GM21825 (cell line): ENCODE measurements around the gene MACC1.
"Not testable (repeated sequence)": the region's sequence is repeated elsewhere in the genome, so short reads cannot be mapped to it uniquely, and the experiment has no call there.

ENCODE experiments used
- ATAC-seq: cut with Tn5 transposase; IDR thresholded peaks from one replicate; pipeline ENCODE4 v1.9.1; 2021; ENCODE audit warnings: mild to moderate bottlenecking, moderate library complexity; ENCODE audit not compliant: unreplicated experiment

Gene MACC1

DNA sequence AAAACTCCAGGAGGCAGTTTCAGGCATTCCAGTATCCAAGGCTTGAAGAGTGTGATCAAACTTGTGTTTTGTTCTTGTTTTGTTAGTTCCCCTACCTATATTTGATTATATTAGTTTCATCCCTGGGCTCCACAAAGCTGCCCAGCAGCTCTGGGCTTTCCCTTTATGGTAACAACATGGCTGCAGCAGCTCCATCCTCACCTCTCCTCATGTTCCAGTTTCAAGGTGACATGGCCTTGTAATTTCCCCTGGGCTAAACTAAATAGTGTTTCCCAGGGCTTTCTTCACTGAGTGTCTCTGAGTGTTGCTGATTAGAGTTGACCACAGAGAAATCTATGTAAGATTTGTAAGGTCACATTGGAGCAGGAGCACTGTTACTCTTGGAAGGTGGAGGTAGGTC, 83.4 kb downstream of the MACC1 start:
- ATAC-seq: no peak

DNA sequence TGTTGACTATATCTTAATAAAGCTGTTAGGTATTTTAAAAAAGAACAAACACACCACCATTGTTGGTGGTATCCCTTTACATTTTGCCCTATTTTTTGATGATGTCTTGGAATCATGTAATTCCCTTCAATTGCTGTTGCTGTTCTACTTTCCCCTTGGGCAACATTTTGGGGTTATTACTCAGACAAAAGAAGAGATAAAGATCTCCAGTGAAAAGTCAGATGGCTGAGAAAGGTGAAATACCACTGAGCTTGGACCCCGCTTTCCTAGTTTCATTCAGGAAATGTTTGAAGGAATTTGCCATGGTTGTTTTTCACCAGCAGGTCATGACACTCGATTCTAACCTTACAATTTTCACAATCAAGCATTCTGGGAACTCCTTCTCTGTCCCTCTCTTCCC, 84.6 kb downstream of the MACC1 start:
- ATAC-seq: no peak

DNA sequence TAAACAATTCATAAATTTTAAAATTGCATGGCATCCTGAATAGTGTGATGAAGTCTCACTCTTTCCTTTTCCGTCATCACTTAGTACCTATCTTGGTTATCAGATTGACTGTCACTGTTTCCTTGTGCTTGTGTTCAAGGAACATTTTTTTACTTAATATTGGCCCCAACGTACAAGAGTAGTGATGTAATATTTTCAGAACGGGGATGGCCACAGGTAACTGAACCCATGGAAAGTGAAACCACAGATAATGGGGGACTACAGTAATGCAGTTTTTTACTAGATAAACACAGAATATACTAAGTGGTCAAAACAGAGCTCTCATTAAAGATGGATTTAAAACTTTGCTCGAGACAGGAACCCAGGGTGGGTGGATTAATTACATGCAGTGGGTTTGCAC, 85.4 kb downstream of the MACC1 start:
- ATAC-seq: no peak

DNA sequence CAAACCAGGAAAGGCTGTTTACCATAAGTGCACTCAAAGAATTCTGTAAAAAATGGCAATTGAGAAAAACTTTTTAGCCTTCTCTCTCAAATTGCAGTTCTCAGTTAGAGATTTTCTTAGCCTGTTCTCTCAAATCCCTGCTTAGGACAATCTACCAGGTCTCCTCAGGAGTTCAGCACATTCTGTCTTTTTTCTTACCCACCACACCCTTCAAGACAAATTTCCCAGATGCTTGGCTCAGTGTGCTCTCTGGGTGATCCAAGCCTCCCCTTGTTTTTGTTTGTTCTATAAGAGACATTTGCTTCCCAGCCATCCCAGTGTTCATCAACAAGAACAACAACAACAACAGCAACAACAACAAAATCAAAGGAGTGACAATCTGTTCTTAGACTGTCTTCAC, 87.3 kb downstream of the MACC1 start:
- no peak for ATAC-seq

DNA sequence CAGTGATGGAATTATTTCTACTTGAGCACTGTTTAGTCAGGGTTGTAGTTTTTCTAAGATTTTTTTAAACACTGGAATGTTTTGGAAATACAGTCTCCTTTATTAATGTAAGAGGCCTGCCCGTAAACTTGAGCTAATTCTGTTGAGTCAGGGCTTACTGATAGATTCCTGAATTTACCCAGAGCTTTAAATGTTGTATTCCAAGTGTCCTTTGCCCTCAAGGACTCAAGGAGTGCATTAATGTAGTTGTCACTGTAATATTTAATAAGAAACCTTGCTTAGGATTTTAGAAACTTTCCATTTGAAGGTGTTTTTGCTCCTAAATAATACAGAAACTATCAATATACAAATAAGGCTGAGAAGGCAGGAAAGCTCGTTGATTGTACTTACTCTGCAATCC, 89.2 kb downstream of the MACC1 start:
- no peak for ATAC-seq

DNA sequence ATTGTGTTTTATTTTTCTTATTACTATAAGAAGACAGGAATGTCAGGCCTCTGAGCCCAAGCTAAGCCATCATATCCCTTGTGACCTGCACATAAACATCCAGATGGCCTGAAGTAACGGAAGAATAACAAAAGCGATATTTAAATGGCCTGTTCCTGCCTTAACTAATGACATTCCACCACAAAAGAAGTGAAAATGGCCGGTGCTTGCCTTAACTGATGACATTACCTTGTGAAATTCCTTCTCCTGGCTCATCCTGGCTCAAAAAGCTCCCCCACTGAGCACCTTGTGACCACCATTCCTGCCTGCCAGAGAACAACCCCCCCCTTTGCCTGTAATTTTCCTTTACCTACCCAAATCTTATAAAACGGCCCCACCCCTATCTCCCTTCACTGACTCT, 91.1 kb downstream of the MACC1 start:
- ATAC-seq: not testable (repeated sequence)

DNA sequence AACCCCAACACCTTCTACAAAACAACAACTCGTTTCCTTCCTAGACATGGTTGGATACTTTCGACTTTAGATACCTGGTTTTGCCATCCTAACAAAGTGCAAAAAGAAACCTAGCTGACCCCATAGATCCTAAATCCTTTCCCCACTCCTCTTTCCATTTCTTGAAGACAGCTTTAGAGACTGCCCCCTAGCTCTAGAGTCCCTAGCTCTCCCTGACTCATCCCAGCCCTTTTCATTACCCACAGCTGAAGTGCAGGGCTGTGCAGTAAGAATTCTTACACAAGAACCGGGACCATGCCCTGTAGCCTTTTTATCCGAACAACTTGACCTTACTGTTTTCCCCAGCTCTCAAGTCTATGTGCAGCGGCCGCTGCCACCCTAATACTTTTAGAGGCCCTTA, 93.1 kb downstream of the MACC1 start:
- ATAC-seq: not testable (repeated sequence)

DNA sequence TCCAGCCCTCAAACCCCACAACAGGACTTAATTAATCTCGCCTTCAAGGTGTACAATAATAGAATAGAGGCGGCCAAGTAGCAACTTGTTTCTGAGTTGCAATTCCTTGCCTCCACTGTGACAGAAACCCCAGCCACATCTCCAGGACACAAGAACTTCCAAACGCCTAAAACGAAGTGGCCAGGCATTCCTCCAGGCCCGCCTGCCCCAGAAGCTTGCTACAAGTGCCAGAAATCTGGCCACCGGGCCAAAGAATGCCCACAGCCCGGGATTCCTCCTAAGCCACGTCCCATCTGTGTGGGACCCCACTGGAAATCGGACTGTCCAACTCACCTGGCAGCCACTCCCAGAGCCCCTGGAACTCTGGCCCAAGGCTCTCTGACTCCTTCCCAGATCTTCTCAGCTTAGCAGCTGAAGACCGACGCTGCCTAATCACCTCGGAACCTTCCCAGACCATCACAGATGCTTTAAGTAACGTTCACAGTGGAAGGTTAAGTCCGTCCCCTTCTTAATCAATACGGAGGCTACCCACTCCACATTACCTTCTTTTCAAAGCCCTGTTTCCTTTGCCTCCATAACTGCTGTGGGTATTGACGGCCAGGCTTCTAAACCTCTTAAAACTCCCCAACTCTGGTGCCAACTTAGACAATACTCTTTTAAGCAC, 94.4 kb downstream of the MACC1 start:
- ATAC-seq: not testable (repeated sequence)

DNA sequence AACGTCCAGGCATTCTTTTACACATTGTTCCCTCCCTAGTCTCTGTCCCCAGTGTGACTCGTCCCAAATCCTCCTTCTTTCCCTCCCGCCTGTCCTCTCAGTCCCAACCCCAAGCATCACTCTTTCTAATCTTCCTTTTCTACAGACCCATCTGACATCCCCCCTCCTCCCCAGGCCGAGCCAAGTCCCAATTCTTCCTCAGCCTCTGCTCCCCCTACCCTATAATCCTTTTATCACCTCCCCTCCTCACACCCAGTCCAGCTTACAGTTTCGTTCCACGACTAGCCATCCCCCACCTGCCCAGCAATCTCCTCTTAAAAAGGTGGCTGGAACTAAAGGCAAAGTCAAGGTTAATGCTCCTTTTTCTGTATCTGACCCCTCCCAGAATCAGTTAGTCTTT, 95.1 kb downstream of the MACC1 start:
- ATAC-seq: no peak

DNA sequence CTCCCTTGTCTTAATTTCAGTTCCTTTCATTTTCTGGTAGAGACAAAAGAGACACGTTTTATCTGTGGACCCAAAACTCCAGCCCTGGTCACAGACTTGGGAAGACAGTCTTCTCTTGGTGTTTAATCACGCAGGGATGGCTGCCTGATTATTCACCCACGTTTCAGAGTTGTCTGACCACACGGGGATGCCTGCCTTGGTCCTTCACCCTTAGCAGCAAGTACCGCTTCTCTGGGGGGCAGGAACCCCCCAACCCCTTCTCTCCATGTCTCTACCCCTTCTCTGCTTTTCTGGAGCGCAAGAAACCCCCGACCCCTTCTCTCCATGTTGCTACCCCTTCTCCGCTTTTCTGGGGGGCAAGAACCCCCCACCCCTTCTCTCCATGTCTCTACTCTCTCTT, 95.8 kb downstream of the MACC1 start:
- ATAC-seq: no peak

DNA sequence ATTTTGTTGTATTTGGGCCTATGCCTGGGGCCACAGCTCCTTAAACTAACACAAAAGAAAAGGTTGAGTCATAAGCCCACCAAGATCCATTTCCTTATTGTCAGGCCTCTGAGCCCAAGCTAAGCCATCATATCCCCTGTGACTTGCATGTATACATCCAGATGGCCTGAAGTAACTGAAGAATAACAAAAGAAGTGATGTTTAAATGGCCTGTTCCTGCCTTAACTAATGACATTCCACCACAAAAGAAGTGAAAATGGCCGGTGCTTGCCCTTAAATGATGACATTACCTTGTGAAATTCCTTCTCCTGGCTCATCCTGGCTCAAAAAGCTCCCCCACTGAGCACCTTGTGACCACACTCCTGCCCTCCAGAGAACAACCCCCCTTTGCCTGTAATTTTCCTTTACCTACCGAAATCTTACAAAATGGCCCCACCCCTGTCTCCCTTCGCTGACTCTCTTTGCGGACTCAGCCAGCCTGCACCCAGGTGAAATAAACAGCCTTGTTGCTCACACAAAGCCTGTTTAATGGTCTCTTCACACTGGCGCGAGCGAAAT, 96.5 kb downstream of the MACC1 start:
- not testable (repeated sequence) for ATAC-seq

DNA sequence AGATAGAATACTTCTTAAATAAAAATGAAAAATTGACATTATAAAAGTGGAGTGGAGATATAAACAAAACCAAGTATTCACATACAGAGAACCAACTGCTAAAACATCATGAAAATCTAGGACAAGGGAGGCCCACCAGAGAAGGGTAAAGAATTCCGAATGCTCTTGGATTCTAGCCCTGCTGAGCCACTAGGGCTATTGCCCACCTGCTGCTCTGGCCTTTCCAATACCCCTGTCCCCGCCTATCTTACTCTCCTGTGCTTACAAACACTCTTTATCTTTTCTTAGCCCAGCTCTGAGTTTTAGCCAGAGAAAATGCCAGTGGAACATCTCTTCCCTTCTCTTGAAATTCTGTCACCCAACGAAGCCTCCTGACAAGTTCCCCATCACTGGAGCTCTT, 100.3 kb downstream of the MACC1 start:
- ATAC-seq: no peak

DNA sequence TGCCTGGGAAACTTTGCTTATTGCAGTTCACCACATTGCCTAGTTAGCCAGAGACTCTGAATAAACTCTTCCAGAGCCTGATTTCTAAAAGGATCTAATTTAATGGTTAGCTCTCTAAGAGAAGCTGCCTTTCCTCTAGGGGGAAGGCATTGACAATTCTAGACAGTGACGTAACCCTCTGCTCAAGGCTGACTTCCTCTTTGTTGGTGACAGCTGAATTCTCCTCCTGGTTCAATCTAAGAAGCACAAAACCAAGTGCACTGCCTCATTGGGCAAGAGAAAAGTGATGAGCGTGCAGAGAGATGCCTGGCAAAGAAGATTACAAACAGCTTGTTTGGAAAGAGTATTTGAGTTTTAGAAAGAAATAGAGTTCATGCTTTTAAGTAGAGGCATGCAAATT, 102.7 kb downstream of the MACC1 start:
- peak; percentile 92 for ATAC-seq

DNA sequence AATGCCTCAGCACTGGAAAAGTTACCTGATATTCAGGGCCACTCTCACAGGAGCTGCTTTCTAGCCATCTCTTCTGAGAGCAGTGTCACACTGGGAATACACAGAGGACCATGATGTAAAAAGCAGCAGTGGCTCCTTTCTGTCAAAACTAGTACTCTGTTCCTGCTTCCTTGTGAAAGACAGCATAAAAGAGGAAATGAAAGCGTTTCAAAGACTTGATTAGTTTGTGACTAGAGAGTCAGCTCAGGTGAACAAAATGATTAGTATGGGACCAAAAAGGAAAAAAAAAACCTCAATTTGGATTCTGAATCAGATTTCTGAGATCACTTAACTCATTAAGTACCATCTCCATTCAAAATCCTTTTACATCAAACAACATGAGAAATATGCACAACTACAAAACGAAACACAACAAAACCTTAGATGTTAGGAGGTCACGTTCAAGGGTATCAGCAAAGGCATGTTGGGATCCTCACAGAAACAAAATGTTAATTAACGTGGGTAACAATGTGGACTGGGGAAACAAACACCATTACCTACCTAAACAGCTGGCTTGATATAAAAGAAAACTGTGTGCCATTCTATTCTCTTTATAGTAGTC, 103.7 kb downstream of the MACC1 start:
- peak; percentile 89 for ATAC-seq

DNA sequence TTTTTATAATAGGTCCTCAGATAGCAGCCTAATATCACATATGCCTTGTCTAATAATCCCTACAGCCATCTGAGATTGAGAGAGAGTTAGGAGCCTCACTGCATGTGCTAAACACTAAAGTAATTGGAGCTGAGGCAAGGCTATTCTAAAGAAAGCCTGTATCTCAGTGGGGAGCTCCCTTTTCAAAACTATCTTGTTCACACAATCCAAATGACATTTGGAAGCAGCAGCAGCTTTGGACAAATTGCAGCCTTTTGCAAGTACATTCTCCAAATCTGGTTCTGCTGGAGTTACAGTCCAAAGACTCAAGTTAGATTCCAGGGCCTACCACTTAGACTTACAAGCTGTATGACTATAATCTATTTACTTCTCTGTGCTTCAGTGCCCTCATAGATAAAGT, 104.5 kb downstream of the MACC1 start:
- no peak for ATAC-seq

DNA sequence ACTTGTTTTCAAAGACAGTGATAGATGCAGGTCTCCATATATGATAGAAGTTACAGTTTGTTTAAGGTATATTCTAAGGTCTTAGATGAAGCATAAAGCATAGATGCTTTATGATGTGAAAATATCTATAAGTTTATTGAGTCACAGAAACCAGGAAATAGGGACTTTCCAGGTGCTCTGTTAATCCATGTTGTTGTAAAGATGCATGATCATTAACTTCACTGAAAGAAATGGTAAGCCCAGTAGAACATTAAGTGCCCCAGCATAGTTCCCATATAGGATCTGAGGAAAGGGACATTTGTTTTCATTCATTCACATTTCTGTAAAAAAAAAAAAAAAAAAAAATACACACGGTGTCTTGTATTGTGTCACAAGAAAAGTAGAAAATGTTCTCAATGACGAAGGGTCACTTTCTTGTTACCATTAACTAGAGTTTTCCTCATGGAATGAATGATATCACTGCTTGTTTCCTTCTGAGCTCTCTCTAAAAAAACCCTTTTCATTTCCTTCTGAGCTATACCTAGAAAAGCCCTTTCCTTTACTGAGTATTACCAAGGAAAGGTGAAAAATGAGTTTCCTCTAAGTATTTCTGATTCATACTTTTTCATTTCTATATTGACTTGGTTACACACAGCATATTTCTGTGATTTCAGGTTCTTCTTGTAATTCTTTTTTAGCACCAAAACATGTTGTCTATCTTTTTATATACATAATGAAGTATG, 105.2 kb downstream of the MACC1 start:
- ATAC-seq: no peak

DNA sequence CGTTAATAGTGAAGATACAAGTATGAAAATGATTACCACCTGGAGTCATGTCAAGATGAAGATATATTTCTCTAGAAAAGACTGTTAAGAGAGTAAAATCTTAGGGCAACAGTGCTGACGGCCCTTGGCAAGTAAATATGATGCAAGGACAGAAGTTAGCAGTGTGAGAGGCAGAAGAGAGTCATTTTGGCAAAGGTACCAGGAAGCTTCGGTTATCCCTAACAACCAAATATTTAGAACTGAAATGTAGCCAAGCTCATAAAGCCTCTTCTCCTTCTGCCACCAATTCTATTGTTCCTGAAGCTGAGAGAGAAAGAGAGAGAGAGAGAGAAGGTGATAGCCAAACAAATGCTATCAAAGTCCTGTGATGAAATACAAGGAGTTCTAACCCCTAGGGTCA, 109.6 kb downstream of the MACC1 start:
- no peak for ATAC-seq

DNA sequence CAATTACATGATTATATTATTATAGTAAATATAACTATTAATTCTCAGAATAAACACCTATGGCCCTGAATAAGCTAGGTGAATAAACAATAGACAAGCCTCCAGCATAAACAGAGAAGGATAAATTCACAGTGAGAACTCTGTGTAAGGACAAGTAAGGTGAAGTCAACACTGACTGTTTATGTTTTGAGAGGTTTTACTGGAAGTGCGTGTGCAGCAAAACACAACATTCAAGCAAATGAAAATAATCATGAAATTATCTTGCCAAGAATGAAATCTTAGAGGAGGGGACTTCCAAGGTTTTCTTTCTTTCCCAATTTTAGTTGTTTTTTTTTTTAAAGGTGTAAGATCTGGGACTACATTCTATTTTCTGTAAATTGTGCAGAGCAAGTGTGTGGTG, 112.5 kb downstream of the MACC1 start:
- ATAC-seq: no peak

DNA sequence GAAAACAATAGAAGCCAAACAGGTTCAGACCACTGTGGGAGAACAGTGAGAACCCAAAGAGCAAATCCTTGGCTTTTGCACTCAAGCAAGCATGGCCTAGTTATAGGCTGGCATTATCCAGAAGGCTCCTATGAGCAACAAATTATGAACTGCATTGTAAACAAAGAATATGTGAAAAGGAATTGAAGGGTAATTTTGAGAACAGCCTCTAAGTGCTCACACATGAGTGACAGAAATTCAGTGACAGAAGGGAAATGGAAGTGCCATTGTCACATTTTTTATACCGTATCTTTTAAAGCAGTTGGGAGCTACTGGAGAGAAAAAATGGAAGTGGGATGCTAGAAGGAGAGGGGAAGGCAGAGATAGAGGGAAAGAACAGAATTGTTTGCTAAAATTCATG, 114.2 kb downstream of the MACC1 start:
- ATAC-seq: no peak

DNA sequence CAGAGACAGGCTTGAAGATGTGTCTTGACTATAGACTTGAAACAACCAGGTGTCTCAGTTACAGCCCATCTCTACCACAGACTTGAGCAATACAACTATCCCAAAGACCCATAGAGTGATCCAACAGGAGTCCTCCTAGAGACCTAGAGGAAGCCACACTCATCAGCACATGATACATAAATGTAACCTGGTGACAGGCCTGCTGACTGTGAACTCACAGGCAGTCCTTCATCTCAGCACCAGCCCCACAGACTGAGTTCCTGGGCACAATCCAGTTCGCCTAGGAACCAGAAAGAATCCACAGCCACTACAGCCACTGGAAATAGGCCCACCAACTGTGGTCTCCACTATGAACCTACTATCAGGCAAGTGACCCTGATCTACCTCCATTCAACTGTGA, 121.3 kb downstream of the MACC1 start:
- ATAC-seq: no peak

DNA sequence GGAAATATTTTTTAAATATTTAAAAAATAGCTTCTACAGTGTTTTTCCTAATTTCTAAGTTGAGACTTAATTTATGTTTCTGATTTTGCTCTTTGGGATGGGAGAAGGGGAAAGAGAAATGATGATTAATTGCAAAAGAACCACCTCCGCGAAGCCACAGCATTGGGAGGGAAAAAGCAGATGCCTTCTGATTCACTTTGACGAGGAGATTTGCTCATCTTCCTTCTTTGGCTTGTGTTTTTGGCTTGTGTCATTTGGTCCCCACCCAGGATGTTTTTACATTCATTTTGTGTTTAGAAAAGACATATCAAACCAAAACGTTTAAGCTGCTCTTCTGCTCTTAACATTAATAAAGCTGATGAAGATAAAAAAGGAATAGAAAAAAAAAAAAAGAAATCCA, 121.7 kb downstream of the MACC1 start:
- no peak for ATAC-seq

DNA sequence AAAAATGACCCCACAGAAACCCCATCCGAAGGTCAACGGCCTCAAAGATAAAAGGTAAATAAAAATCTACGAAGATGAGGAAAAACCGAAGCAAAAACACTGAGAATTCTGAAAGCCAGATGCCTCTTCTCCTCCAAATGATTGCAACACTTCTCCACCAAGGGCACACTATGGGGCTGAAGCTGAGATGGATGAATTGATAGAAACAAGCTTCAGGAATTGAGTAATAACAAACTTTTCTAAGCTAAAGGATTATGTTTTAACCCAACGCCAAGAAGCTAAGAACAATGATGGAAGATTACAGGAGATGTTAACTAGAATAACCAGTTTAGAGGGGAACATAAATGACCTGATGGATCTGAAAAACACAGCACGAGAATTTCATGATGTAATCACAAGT, 127.8 kb downstream of the MACC1 start:
- ATAC-seq: no peak
